Erythroblast (primary cell): Measurements from ENCODE around the gene PAWR.

Experiments
- GATA1 ChIP-seq: IDR thresholded peaks from 2 replicates; pipeline ENCODE4 v1.6.1; 2011; ENCODE audit warnings: low read depth, mild to moderate bottlenecking, control low read depth, low read length, moderate library complexity
- POLR2A ChIP-seq: IDR thresholded peaks from 2 replicates; pipeline ENCODE4 v1.6.1; 2011; ENCODE audit warnings: mild to moderate bottlenecking, low read length

DNA sequence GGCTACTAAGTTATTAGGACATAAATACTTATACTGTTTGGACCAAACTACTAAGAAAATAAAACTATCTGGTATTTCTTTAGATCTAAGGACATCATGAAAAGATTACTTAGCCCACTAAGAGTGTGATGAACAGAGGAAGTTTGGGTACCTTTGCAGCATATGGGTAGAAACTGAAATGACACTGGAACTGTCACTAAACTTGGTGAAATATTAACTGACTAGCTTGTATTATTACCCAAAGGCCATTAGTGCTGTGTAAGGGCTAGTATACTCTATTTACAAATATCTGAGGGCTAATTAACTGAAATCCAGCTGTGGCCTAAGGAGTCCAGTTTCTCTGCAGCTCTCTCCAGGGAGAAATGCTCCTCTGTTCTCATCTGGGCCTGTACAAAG, 45.5 kb downstream of the PAWR start:
- TF ChIP-seq POLR2A = no peak
- TF ChIP-seq GATA1 = no peak
